ENCODE measurements around the gene PIGR.

The PIGR gene

GRCh38 chr1:206979379-206980043, 33.2 kb upstream of the PIGR start:
- peak; percentile 60 for TF ChIP-seq CTCF (IDR thresholded peaks at IDR 0.05; ENCODE audit: extremely low read depth, missing control alignments)
- DNase-seq (ENCODE audit: low spot score), result peak; percentile 28

GRCh38 chr1:206978259-206978658, 32.0 kb upstream of the PIGR start:
- no peak for DNase-seq (ENCODE audit: low spot score)
- TF ChIP-seq CTCF (IDR thresholded peaks at IDR 0.05; ENCODE audit: extremely low read depth, missing control alignments), result no peak

GRCh38 chr1:206975306-206975705, 29.0 kb upstream of the PIGR start:
- no peak for DNase-seq (ENCODE audit: low spot score)

GRCh38 chr1:206974140-206974539, 27.9 kb upstream of the PIGR start:
- no peak for DNase-seq (ENCODE audit: low spot score)
- no peak for TF ChIP-seq CTCF (IDR thresholded peaks at IDR 0.05; ENCODE audit: extremely low read depth, missing control alignments)

More at GRCh38 chr1:206975306-206975705, 29.0 kb upstream of the PIGR start:
- no peak for TF ChIP-seq CTCF (IDR thresholded peaks at IDR 0.05; ENCODE audit: extremely low read depth, missing control alignments)

GRCh38 chr1:206972728-206973127, 26.5 kb upstream of the PIGR start:
- no peak for TF ChIP-seq CTCF (IDR thresholded peaks at IDR 0.05; ENCODE audit: extremely low read depth, missing control alignments)
- DNase-seq (ENCODE audit: low spot score), result no peak

GRCh38 chr1:206971029-206971655, 24.9 kb upstream of the PIGR start:
- TF ChIP-seq CTCF (IDR thresholded peaks at IDR 0.05; ENCODE audit: extremely low read depth, missing control alignments), result no peak
- DNase-seq (ENCODE audit: low spot score), result no peak

- no peak for TF ChIP-seq CTCF (IDR thresholded peaks at IDR 0.05; ENCODE audit: extremely low read depth, missing control alignments)
These were observed 24.2 kb upstream of the PIGR start, which contains the start of gene FCAMR for GRCh38 chr1:206970446-206970845. Gene FCAMR, minus strand, starts transcription at chr1:206970460. Its CDS starts 335 bp downstream, at chr1:206970125.

More at GRCh38 chr1:206970446-206970845, 24.2 kb upstream of the PIGR start, which contains the start of gene FCAMR:
- DNase-seq (ENCODE audit: low spot score), result no peak
